Neural crest cell (in vitro differentiated cells): ENCODE data around the gene CDC14A. TPM values are rescaled to one million over a fixed set of nuclear protein-coding genes. Genes with fewer than 3 reads are reported as not detected.

Source experiments
- DNase-seq: peaks from one replicate; pipeline ENCODE4 v3.0.0; 2021; ENCODE audit warnings: low read depth, mixed read lengths, low spot score
- H3K27ac Mint-ChIP-seq: one replicate; pipeline ENCODE4 v1.8.0; 2021; ENCODE audit warnings: mild to moderate bottlenecking, mixed read lengths; ENCODE audit not compliant: unreplicated experiment
- H3K27me3 Mint-ChIP-seq: 2 replicates; pipeline ENCODE4 v1.8.0; 2021; ENCODE audit warnings: low read depth, mild to moderate bottlenecking, mixed read lengths
- H3K36me3 Mint-ChIP-seq: 2 replicates; pipeline ENCODE4 v1.8.0; 2021; ENCODE audit warnings: low read depth, mild to moderate bottlenecking, mixed read lengths
- H3K4me1 Mint-ChIP-seq: 2 replicates; pipeline ENCODE4 v1.8.0; 2021; ENCODE audit warnings: mixed read lengths
- H3K4me3 Mint-ChIP-seq: one replicate; pipeline ENCODE4 v1.8.0; 2021; ENCODE audit warnings: mild to moderate bottlenecking, mixed read lengths
- H3K9me3 Mint-ChIP-seq: 2 replicates; pipeline ENCODE4 v1.8.0; 2021; ENCODE audit warnings: mixed read lengths
- CTCF ChIP-seq: fragments of 200-600 bp; sonication (generic); conservative IDR thresholded peaks from 2 replicates; pipeline ENCODE4 v1.5.0; 2021; ENCODE audit warnings: antibody characterized with exemption, mild to moderate bottlenecking
- total RNA-seq: library from RNA; stranded (reverse); gene quantifications from 2 replicates; pipeline ENCODE4 v1.2.1, GENCODE V29; 2021

Gene CDC14A
- total RNA-seq, 1 donor from 2014 or later: 15.7 TPM

GRCh38 chr1:100340494-100340893 lies 11.8 kb upstream of the CDC14A start:
- Mint-ChIP-seq H3K4me3 (no peak overlapping the region), H3K36me3 (no peaks in the 10 kb centered on the region), H3K27ac (no peak overlapping the region), H3K9me3 (no peaks in the 10 kb centered on the region), H3K4me1 (no peaks in the 10 kb centered on the region), H3K27me3 (peaks cover 10% of the 10 kb centered on the region)
- TF ChIP-seq CTCF: no peak
- no peak for DNase-seq

DNA sequence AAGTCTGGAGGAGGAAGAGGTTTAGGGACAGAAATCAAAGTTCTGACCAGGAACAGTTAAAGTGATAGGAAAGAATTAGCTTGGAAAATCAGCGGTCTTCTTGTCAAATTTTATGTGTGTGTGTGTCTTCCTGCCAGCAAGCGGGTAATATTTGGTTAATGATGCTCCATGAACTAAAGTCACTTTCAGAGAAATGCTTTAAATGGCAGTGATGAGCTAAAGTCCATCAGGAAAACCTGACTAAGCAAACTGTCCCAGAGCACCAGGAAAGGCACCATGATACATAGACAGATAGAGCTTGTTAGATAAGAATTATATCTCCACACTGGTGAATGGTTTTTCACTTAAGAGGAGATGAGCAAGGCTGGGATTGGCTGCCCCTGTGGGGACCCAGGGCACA lies 10.0 kb upstream of the CDC14A start:
- Mint-ChIP-seq H3K27me3 (peaks cover 6% of the 10 kb centered on the region), H3K9me3 (no peaks in the 10 kb centered on the region), H3K4me3 (no peak overlapping the region), H3K36me3 (no peaks in the 10 kb centered on the region), H3K27ac (no peak overlapping the region), H3K4me1 (no peaks in the 10 kb centered on the region)
- no peak for TF ChIP-seq CTCF
- DNase-seq: no peak

GRCh38 chr1:100343897-100344296 lies 8.4 kb upstream of the CDC14A start:
- Mint-ChIP-seq H3K9me3 (no peaks in the 10 kb centered on the region), H3K4me1 (no peaks in the 10 kb centered on the region), H3K36me3 (no peaks in the 10 kb centered on the region), H3K4me3 (no peak overlapping the region), H3K27ac (no peak overlapping the region), H3K27me3 (no peaks in the 10 kb centered on the region)
- TF ChIP-seq CTCF: no peak
- DNase-seq: no peak

DNA sequence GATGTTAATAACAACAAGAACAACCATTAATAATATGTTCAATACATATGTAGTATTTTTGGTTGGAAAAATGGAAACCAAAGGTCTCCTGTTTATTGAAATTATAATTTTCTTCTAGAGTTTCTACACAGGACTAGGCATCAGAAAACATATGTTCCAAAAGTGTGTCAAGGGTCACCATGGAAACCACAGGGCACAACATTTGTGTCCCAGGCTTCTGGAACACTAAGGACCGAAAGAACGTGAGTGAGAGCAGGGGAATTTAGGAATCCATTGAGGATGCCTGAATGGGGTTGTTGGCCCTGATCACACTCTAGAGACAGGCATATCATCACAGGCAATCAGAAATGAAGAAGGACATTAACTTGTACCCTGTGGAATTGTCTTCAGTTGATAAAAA lies 7.5 kb upstream of the CDC14A start:
- Mint-ChIP-seq H3K4me1 (no peaks in the 10 kb centered on the region), H3K4me3 (no peak overlapping the region), H3K27me3 (no peaks in the 10 kb centered on the region), H3K36me3 (no peaks in the 10 kb centered on the region), H3K9me3 (no peaks in the 10 kb centered on the region), H3K27ac (no peak overlapping the region)
- DNase-seq: no peak
- no peak for TF ChIP-seq CTCF

- Mint-ChIP-seq H3K4me1 (peaks cover 5% of the 10 kb centered on the region), H3K27me3 (no peaks in the 10 kb centered on the region), H3K36me3 (no peaks in the 10 kb centered on the region), H3K27ac (no peak overlapping the region), H3K9me3 (no peaks in the 10 kb centered on the region), H3K4me3 (no peak overlapping the region)
- no peak for TF ChIP-seq CTCF
- no peak for DNase-seq
These were observed 5.9 kb upstream of the CDC14A start for GRCh38 chr1:100346387-100346786.
